GM12873 (cell line): ENCODE data around the gene NAPG.

Experiments
- TF ChIP-seq, protein P1 (sequence below): IDR thresholded peaks from 2 replicates; pipeline ENCODE4 v1.5.1; 2012; ENCODE audit warnings: low read depth, mild to moderate bottlenecking, moderate library complexity, low read length, control low read depth; ENCODE audit not compliant: insufficient read depth; ENCODE audit errors: missing control alignments

The NAPG gene

DNA sequence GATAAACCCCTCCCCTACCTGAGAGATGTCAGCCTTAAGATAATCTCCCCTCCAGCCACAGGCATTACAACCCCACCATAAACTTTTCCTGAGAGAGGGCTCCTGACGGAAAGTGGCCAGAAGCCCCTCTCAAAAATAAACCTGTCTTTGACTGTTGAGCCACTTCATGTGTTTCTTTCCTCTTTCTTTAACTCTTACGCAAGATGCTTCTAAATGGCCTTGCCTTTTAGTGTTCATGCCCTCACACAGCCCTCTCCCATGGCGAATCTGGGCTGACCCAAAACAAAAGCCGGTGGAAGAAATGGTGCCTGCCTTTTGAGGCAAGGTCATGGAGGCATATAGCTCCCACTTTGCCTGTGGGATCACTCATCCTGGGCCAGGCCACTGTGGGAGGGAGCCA lies 54.4 kb downstream of the NAPG start:
- TF ChIP-seq, protein P1, sequence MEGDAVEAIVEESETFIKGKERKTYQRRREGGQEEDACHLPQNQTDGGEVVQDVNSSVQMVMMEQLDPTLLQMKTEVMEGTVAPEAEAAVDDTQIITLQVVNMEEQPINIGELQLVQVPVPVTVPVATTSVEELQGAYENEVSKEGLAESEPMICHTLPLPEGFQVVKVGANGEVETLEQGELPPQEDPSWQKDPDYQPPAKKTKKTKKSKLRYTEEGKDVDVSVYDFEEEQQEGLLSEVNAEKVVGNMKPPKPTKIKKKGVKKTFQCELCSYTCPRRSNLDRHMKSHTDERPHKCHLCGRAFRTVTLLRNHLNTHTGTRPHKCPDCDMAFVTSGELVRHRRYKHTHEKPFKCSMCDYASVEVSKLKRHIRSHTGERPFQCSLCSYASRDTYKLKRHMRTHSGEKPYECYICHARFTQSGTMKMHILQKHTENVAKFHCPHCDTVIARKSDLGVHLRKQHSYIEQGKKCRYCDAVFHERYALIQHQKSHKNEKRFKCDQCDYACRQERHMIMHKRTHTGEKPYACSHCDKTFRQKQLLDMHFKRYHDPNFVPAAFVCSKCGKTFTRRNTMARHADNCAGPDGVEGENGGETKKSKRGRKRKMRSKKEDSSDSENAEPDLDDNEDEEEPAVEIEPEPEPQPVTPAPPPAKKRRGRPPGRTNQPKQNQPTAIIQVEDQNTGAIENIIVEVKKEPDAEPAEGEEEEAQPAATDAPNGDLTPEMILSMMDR = no peak

DNA sequence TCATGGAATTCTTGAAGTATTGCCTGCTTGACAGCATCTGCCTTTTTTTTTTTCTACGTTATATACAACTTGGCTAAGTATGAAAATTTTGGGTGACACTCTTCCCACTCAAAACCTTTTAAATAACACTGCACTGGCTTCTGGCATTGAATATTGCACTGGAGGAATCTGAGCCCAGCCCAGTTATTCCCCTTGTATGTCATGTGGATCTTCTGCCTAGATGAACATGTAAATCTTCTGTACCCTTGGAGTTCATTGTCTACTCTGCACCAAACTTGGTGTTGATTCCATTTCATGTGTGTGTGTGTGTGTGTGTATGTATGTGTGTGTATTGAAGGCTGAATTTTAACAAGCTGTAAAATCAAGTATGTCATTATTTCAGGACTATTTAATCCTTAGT lies 59.4 kb downstream of the NAPG start:
- TF ChIP-seq, protein P1 = no peak

DNA sequence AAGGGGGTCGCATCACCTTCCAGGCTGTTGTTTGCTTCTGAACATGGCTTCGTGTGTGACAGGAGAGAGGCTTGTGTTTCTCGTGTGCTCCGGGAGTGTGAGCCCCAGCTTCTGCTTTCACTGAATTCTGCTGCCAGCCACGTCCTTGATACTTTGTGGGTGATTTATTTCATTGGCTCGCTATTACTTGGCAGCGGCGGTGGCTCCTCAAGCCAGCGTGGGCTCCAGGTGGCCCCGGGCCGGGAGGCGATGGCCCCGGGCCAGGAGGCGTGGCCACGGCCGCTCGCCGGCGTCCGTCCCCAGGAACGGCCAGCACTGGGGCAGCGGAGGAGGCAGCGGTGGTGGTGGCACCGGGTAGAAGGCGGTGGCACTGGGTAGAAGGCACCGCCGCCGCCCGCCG lies 63.1 kb downstream of the NAPG start:
- TF ChIP-seq, protein P1 = no peak

DNA sequence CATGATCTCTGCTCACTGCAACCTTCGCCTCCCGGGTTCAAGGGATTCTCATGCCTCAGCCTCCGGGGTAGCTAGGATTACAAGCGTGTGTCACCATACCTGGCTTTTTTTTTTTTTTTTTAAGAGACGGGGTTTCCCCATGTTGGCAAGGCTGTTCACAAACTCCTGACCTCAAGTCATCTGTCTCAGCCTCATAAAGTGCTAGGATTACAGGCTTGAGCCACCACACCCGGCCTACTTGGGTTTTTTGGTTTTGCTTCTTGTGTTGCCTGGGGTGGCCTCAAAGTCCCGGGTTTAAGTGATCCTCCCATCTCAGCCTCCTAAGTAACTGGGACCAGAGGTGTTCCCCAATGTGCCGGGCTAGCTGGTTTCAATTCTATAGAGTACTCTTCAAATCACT lies 64.6 kb downstream of the NAPG start:
- TF ChIP-seq, protein P1 = no peak

DNA sequence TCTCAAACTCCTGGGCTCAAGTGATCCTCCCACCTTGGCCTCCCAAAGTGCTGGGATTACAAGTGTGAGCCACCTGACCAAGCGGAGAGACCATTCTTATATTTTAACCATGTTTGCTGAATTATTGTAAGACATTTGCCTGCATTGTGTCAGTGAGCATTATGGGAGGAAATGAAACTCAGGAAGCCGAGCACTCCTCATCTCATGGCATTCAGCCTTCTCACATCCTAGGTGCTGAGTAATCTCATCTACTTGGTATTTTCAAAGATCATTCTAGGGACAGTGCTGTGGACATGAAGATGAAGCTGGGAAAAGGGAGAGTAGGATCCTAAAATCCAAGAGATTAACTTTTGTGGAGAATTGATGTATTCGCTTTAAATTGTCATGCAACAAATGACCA lies 66.1 kb downstream of the NAPG start:
- TF ChIP-seq, protein P1 = no peak
